GM12878 (cell line): Measurements from ENCODE around the gene KRTAP10-3. TPM values are rescaled to one million over a fixed set of nuclear protein-coding genes. Genes with fewer than 3 reads are reported as not detected.

ENCODE experiments used
- ATAC-seq: fragments of 200-7000 bp; cut with Tn5 transposase; 3 replicates; pipeline ENCODE4 v1.9.1; 2020; ENCODE audit warnings: mild to moderate bottlenecking, moderate library complexity
- BruUV-seq: library from RNA; stranded (reverse); fragments of 400-500 nt; replicated peaks from 2 replicates; lab custom pipeline; 2021; lab: Mats Ljungman, UMichigan
- CTCF ChIA-PET: fragments of 300-600 bp; sonication (Branson Sonifier 250); formaldehyde crosslinking; extraction: SDS; loops from one replicate; lab custom pipeline; 2021; ENCODE audit warnings: inconsistent platforms; lab: Yijun Ruan, JAX
- POLR2A ChIA-PET: fragments of 350-600 bp; formaldehyde crosslinking; extraction: SDS; loops from one replicate; lab custom pipeline; 2021; ENCODE audit warnings: inconsistent platforms; lab: Charles Lee
- RAD21 ChIA-PET: fragments of 300-600 bp; sonication (Branson Sonifier 250); formaldehyde crosslinking; loops from one replicate; lab custom pipeline; 2023; ENCODE audit warnings: antibody characterized with exemption; ENCODE audit not compliant: unreplicated experiment; lab: Charles Lee
- SMC1A ChIA-PET: fragments of 300-600 bp; sonication (Branson Sonifier 250); formaldehyde crosslinking; loops from one replicate; lab custom pipeline; 2023; ENCODE audit not compliant: unreplicated experiment, uncharacterized antibody; lab: Charles Lee
- DNase-seq: peaks from one replicate; pipeline ENCODE4 v3.0.0-alpha.2; 2011; ENCODE audit warnings: low read depth, low spot score
- FAIRE-seq: peaks from 3 replicates; lab custom pipeline; 2011; peaks lifted over from hg19 to GRCh38; lab: Jason Lieb, UNC
- H2AFZ ChIP-seq: 2 replicates; pipeline ENCODE4 v1.6.0; 2011; ENCODE audit warnings: low read depth, low read length, control low read depth; ENCODE audit not compliant: control insufficient read depth
- H3K27ac ChIP-seq: 2 replicates; pipeline ENCODE4 v1.5.1; 2011; ENCODE audit warnings: control low read depth; ENCODE audit not compliant: control insufficient read depth, insufficient read depth
- H3K27me3 ChIP-seq, 2 experiments: replicated peaks in 1 of 2; 2 replicates each; pipeline versions ENCODE4 v1.6.0 to v1.6.1; 2011; ENCODE audit warnings: low read length in 1 of 2; ENCODE audit not compliant: control insufficient read depth in 2 of 2, insufficient read depth in 2 of 2
- H3K36me3 ChIP-seq, 2 experiments: 2 replicates each; pipeline ENCODE4 v1.5.1; 2011; ENCODE audit warnings: low read length in 1 of 2; ENCODE audit not compliant: control insufficient read depth in 2 of 2, insufficient read depth in 2 of 2
- H3K4me1 ChIP-seq: 2 replicates; pipeline ENCODE4 v1.6.1; 2011; ENCODE audit warnings: mild to moderate bottlenecking, low read length, moderate library complexity, mixed read lengths; ENCODE audit not compliant: control insufficient read depth, insufficient read depth
- H3K4me2 ChIP-seq: 2 replicates; pipeline ENCODE4 v1.6.0; 2011; ENCODE audit warnings: control low read depth; ENCODE audit not compliant: control insufficient read depth, insufficient read depth
- H3K4me3 ChIP-seq: fragments of 200-600 bp; sonication (generic); 2 replicates; pipeline ENCODE4 v1.5.1; 2016
- H3K79me2 ChIP-seq: 2 replicates; pipeline ENCODE4 v1.6.0; 2011; ENCODE audit warnings: low read length; ENCODE audit not compliant: control insufficient read depth, insufficient read depth
- H3K9ac ChIP-seq: 2 replicates; pipeline ENCODE4 v1.8.0; 2011; ENCODE audit warnings: low read length, control low read depth, mixed read lengths; ENCODE audit not compliant: control insufficient read depth, insufficient read depth
- H3K9me3 ChIP-seq: replicated peaks from 3 replicates; pipeline ENCODE4 v1.5.1; 2011; ENCODE audit warnings: mild to moderate bottlenecking, low read length; ENCODE audit not compliant: control insufficient read depth, insufficient read depth
- H4K20me1 ChIP-seq: 2 replicates; pipeline ENCODE4 v1.6.0; 2011; ENCODE audit not compliant: control insufficient read depth, insufficient read depth
- ATF3 ChIP-seq: IDR thresholded peaks from 2 replicates; pipeline ENCODE4 v1.6.1; 2011; ENCODE audit warnings: low read depth, mild to moderate bottlenecking, low read length, moderate library complexity, borderline replicate concordance; ENCODE audit errors: extremely low read depth
- BCL11A ChIP-seq: IDR thresholded peaks from 2 replicates; pipeline ENCODE4 v1.6.1; 2011; ENCODE audit warnings: low read depth, low read length
- BHLHE40 ChIP-seq, 2 experiments: fragments of 450-650 bp in 1 of 2; IDR thresholded peaks; 2 replicates each; pipeline ENCODE4 v1.6.1; 2011 to 2017; ENCODE audit warnings: low read depth in 2 of 2, borderline replicate concordance in 1 of 2, improper control_type of control experiment in 1 of 2, low read length in 1 of 2, mild to moderate bottlenecking in 1 of 2
- BRCA1 ChIP-seq: IDR thresholded peaks from 2 replicates; pipeline ENCODE4 v1.6.1; 2011; ENCODE audit warnings: low read depth, low read length, improper control_type of control experiment
- ESRRA ChIP-seq: IDR thresholded peaks from 2 replicates; pipeline ENCODE4 v1.6.1; 2012; ENCODE audit warnings: mild to moderate bottlenecking, low read length, improper control_type of control experiment
- ETV6 ChIP-seq, 2 experiments: fragments of 450-650 bp in 1 of 2; IDR thresholded peaks in 1 of 2; conservative IDR thresholded peaks in 1 of 2; 2 replicates each; pipeline ENCODE4 v1.6.1; 2014; ENCODE audit warnings: antibody characterized with exemption in 1 of 2, borderline replicate concordance in 1 of 2, low read depth in 1 of 2, mild to moderate bottlenecking in 1 of 2, moderate library complexity in 1 of 2
- HCFC1 ChIP-seq: fragments of 150-350 bp; IDR thresholded peaks from 2 replicates; pipeline ENCODE4 v1.6.1; 2014; ENCODE audit warnings: low read length
- HDAC2 ChIP-seq: fragments of 200-600 bp; sonication (generic); IDR thresholded peaks from 2 replicates; pipeline ENCODE4 v1.6.1; 2017
- MYC ChIP-seq: IDR thresholded peaks from 2 replicates; pipeline ENCODE4 v1.6.1; 2011; ENCODE audit warnings: mild to moderate bottlenecking, low read length, moderate library complexity, inconsistent platforms; ENCODE audit not compliant: insufficient read depth, insufficient replicate concordance, insufficient read length, severe bottlenecking
- POLR2AphosphoS5 ChIP-seq: IDR thresholded peaks from 2 replicates; pipeline ENCODE4 v1.6.1; 2011; ENCODE audit warnings: mild to moderate bottlenecking, low read length, inconsistent platforms
- SP1 ChIP-seq: IDR thresholded peaks from one replicate; pipeline ENCODE4 v1.6.1; 2011; ENCODE audit warnings: low read depth, low read length
- SUZ12 ChIP-seq: fragments of 200-600 bp; sonication (generic); IDR thresholded peaks from one replicate; pipeline ENCODE4 v1.6.1; 2018; ENCODE audit warnings: antibody characterized with exemption, mild to moderate bottlenecking; ENCODE audit not compliant: unreplicated experiment
- WRNIP1 ChIP-seq: IDR thresholded peaks from 2 replicates; pipeline ENCODE4 v1.6.1; 2011; ENCODE audit warnings: low read depth, low read length, improper control_type of control experiment, borderline replicate concordance
- YBX1 ChIP-seq: fragments of 450-650 bp; IDR thresholded peaks from 2 replicates; pipeline ENCODE4 v1.6.1; 2016; ENCODE audit warnings: antibody characterized with exemption
- WGBS: methylation state at CpG from one replicate; pipeline ENCODE4 v1.1.6; 2016; ENCODE audit warnings: low lambda C conversion rate; ENCODE audit not compliant: insufficient replicate concordance, insufficient coverage; ENCODE audit errors: missing lambda C conversion rate; 5-methylcytosine and 5-hydroxymethylcytosine counted together
- in situ Hi-C: fragments of 300-500 bp; cut with MboI; formaldehyde crosslinking; loops from 9 replicates; pipeline ENCODE4 v1.14.3; 2018; ENCODE audit warnings: mixed read lengths
- intact Hi-C: fragments of 100-400 bp; cut with micrococcal nuclease; formaldehyde crosslinking; loops from one replicate; pipeline ENCODE4 v1.14.2; 2022; ENCODE audit not compliant: unreplicated experiment
- polyA plus RNA-seq, 11 experiments: library from polyadenylated mRNA; depleted of rRNA in 4 of 11; unstranded in 6 of 11; stranded (reverse) in 5 of 11; fragments of >200 nt; fragmentation: Nextera tagmentation in 4 of 11; fragmentation: Illumina TruSeq in 1 of 11; extraction: Ambion mirVana in 4 of 11; extraction: Trizol in 1 of 11; gene quantifications; 1 replicate in 1 of 11; 2 replicates in 10 of 11; pipeline versions ENCODE4 v1.2.1 to v1.2.3, GENCODE V29; 2011 to 2016; ENCODE audit warnings: inconsistent platforms in 2 of 11, missing spikeins in 2 of 11, low read depth in 1 of 11
- total RNA-seq, 4 experiments: library from RNA; depleted of rRNA in 3 of 4; stranded (reverse); fragments of >200 nt in 3 of 4; fragmentation: Illumina TruSeq in 1 of 4; extraction: Trizol in 1 of 4; gene quantifications; 2 replicates each; pipeline versions ENCODE4 v1.2.1 to v1.2.3, GENCODE V29; 2013 to 2021
- TF ChIP-seq, protein P1 (sequence below): fragments of 150-350 bp; IDR thresholded peaks from 2 replicates; pipeline ENCODE4 v1.6.1; 2016; ENCODE audit warnings: low read depth, low read length
- TF ChIP-seq, protein P2 (sequence below): IDR thresholded peaks from 2 replicates; pipeline ENCODE4 v1.6.1; 2012; ENCODE audit warnings: low read length, inconsistent platforms

KRTAP10-3 gene
- total and polyA plus RNA-seq, 10 of the 15 experiments (the other 5 are each of a cell fraction or from before 2014, with no cell fraction given) = not detected

- H3K36me3 ChIP-seq = no peaks in the 10 kb centered on the region
- no peak overlapping the region for H3K27ac ChIP-seq
- ChIA-PET POLR2A (no interaction called here), SMC1A (no interaction called here), CTCF (no interaction called here), RAD21 (no interaction called here)
- in situ Hi-C loops = no loop called here
- H3K9ac ChIP-seq = no peak overlapping the region
- no peaks in the 10 kb centered on the region; the same call in 2 of the 3 replicates for H3K9me3 ChIP-seq
- H3K27me3 ChIP-seq = no peaks in the 10 kb centered on the region
- H3K4me1 ChIP-seq = no peaks in the 10 kb centered on the region
- FAIRE-seq (no peak), ATAC-seq (no peak), DNase-seq (no peak)
- no TSS peak for BruUV-seq
- H4K20me1 ChIP-seq = no peaks in the 10 kb centered on the region
- no peak overlapping the region for H2AFZ ChIP-seq
- 63% methylated on average over 8 of the region's 8 CpGs for WGBS
- H3K4me2 ChIP-seq = no peak overlapping the region
- no peak overlapping the region for H3K4me3 ChIP-seq
- intact Hi-C loops = no loop called here
- no peaks in the 10 kb centered on the region for H3K79me2 ChIP-seq
- TF ChIP-seq, protein P1, sequence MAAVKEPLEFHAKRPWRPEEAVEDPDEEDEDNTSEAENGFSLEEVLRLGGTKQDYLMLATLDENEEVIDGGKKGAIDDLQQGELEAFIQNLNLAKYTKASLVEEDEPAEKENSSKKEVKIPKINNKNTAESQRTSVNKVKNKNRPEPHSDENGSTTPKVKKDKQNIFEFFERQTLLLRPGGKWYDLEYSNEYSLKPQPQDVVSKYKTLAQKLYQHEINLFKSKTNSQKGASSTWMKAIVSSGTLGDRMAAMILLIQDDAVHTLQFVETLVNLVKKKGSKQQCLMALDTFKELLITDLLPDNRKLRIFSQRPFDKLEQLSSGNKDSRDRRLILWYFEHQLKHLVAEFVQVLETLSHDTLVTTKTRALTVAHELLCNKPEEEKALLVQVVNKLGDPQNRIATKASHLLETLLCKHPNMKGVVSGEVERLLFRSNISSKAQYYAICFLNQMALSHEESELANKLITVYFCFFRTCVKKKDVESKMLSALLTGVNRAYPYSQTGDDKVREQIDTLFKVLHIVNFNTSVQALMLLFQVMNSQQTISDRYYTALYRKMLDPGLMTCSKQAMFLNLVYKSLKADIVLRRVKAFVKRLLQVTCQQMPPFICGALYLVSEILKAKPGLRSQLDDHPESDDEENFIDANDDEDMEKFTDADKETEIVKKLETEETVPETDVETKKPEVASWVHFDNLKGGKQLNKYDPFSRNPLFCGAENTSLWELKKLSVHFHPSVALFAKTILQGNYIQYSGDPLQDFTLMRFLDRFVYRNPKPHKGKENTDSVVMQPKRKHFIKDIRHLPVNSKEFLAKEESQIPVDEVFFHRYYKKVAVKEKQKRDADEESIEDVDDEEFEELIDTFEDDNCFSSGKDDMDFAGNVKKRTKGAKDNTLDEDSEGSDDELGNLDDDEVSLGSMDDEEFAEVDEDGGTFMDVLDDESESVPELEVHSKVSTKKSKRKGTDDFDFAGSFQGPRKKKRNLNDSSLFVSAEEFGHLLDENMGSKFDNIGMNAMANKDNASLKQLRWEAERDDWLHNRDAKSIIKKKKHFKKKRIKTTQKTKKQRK = no peak
- no peak for TF ChIP-seq ETV6 (conservative IDR thresholded peaks at IDR 0.05 in 1 of 2, IDR thresholded peaks at IDR 0.05 in 1 of 2; ENCODE audit: borderline replicate concordance in 1 of 2, low read depth in 1 of 2)
- TF ChIP-seq ATF3 = no peak
- no peak for TF ChIP-seq WRNIP1
- TF ChIP-seq HDAC2 = no peak
- no peak for TF ChIP-seq SP1
- TF ChIP-seq YBX1 = no peak
- no peak for TF ChIP-seq BCL11A
- TF ChIP-seq MYC = no peak
- TF ChIP-seq SUZ12 = no peak
- no peak for TF ChIP-seq ESRRA
- TF ChIP-seq BHLHE40 (IDR thresholded peaks at IDR 0.05; ENCODE audit: borderline replicate concordance in 1 of 2, low read depth in 2 of 2, low read length in 1 of 2) = no peak
- TF ChIP-seq, protein P2, sequence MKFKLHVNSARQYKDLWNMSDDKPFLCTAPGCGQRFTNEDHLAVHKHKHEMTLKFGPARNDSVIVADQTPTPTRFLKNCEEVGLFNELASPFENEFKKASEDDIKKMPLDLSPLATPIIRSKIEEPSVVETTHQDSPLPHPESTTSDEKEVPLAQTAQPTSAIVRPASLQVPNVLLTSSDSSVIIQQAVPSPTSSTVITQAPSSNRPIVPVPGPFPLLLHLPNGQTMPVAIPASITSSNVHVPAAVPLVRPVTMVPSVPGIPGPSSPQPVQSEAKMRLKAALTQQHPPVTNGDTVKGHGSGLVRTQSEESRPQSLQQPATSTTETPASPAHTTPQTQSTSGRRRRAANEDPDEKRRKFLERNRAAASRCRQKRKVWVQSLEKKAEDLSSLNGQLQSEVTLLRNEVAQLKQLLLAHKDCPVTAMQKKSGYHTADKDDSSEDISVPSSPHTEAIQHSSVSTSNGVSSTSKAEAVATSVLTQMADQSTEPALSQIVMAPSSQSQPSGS = no peak
- TF ChIP-seq BRCA1 = no peak
- TF ChIP-seq POLR2AphosphoS5 = no peak
- TF ChIP-seq HCFC1 = no peak
These were observed 40.9 kb upstream of the KRTAP10-3 start for GRCh38 chr21:44599264-44600029.
